ENCODE data around the gene PLSCR1.

DNA sequence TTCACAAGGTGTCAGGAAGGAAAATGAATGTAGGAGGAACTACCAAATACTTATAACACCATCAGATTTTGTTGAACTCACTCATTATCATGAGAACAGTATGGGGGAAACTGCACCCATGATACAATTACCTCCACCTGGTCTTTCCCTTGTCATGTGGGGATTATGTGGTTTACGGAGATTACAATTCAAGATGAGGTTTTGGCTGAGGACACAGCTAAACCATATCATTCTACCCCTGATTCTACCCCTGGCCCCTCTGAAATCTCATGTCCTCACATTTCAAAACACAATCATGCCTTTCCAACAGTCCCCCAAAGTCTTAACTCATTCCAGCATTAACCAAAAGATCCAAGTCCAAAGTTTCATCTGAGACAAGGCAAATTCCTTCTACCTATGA is 17.1 kb upstream of the PLSCR1 start:
- TF ChIP-seq EZH2 (IDR thresholded peaks at IDR 0.05; ENCODE audit: borderline replicate concordance, low read length), result no peak
- TF ChIP-seq, protein P1, sequence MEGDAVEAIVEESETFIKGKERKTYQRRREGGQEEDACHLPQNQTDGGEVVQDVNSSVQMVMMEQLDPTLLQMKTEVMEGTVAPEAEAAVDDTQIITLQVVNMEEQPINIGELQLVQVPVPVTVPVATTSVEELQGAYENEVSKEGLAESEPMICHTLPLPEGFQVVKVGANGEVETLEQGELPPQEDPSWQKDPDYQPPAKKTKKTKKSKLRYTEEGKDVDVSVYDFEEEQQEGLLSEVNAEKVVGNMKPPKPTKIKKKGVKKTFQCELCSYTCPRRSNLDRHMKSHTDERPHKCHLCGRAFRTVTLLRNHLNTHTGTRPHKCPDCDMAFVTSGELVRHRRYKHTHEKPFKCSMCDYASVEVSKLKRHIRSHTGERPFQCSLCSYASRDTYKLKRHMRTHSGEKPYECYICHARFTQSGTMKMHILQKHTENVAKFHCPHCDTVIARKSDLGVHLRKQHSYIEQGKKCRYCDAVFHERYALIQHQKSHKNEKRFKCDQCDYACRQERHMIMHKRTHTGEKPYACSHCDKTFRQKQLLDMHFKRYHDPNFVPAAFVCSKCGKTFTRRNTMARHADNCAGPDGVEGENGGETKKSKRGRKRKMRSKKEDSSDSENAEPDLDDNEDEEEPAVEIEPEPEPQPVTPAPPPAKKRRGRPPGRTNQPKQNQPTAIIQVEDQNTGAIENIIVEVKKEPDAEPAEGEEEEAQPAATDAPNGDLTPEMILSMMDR (conservative IDR thresholded peaks at IDR 0.05 in 1 of 2, IDR thresholded peaks at IDR 0.05 in 1 of 2; ENCODE audit: extremely low read depth in 1 of 2, insufficient read depth in 1 of 2, low read depth in 1 of 2, low read length in 2 of 2), result no peak
